Superior temporal gyrus (tissue), 1 donor: ENCODE results near the gene WDR27.
"Not testable (repeated sequence)": the region's sequence is repeated elsewhere in the genome, so short reads cannot be mapped to it uniquely, and the experiment has no call there.

Experiments
- DNase-seq: peaks from one replicate; pipeline ENCODE4 v3.0.0-alpha.2; 2016; ENCODE audit errors: extremely low spot score

WDR27 gene

GRCh38 chr6:169521825-169522224 lies 180.0 kb downstream of the WDR27 start:
- no peak for DNase-seq

GRCh38 chr6:169520104-169520503 lies 181.7 kb downstream of the WDR27 start:
- no peak for DNase-seq

DNA sequence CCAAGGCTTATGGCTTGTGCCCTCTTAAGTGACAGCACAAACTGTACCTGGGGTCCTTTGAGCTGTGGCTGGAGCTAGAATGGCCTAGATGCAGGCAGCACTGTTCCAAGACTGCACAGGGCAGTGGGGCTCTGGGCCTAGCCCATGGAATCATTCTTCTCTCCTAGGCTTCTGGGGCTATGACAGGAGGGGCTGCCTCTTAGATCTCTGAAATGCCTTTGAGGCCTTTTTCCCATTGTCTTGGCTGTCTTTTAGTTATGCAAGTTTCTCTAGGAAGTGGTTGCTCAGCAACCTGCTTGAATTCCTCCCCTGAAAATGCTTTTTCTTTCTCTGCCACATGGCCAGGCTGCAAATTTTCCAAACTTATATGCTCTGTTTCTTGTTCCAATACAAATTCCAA lies 183.4 kb downstream of the WDR27 start:
- no peak for DNase-seq

DNA sequence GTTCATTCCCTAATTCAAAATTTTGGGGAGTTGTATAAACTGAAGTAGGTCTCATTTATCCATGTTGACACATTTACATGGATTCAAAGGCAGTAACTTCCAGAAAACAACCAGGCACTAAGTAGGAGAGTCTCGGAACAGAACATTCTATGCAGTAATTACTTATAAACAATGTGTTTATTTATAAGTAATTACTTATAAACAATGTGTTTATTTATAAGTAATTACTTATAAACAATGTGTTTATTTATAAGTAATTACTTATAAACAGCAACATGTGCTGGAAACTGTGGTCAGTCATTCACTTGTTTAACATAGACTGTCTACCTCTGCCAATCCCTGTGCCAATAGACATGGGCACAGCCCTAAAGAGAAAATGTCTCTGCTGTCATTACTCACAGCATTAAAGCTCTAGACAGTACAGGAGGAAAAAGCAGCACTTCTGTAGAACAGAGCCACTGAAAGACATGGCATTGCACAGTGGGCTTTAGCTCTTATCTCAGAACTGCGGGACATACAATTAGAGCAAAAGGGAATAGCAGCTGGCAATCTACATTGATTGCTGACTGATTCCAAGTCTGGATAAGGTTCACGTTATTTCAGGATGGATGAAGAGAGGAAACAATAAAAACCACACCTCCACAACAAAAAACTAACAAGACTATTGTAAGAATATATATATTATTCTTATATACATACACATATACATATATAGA lies 188.2 kb downstream of the WDR27 start:
- no peak for DNase-seq

DNA sequence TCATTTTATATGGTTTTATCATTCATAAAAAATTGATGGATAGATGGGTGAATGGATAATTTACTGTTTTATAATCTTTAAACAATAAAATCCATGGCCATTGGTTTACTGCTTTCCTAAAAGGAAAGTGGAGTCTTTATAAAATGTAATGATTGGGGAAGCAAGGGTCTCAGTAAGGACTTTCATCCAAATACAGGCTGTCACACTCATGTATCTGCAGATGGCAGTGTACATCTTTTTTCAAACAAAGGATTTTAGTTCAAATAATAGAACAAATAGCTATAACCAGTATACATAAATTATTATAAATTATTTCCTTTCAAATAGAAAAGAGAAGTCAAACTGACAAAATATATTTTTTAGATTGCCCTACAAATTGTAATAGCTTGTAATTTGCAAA lies 190.0 kb downstream of the WDR27 start:
- DNase-seq = not testable (repeated sequence)

DNA sequence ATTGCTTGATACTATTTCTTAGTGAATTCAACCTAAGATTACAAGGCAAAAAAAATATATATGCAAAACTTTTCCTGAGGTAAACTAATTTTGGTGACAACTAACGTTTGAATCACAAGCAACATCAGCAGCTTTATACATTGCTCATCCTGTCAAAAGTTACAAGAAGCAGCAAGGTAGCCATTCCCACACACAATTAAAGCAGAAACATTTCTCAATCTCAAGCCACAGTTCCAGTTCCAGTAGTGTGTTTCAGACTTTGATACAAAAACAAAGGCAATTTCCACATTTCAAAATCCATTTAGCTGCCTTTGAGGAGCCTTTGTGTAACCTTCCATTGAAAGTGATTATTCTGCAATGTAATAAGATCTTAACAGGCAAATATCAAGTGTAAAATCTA lies 191.0 kb downstream of the WDR27 start:
- DNase-seq = no peak

GRCh38 chr6:169508452-169508851 lies 193.4 kb downstream of the WDR27 start:
- no peak for DNase-seq

DNA sequence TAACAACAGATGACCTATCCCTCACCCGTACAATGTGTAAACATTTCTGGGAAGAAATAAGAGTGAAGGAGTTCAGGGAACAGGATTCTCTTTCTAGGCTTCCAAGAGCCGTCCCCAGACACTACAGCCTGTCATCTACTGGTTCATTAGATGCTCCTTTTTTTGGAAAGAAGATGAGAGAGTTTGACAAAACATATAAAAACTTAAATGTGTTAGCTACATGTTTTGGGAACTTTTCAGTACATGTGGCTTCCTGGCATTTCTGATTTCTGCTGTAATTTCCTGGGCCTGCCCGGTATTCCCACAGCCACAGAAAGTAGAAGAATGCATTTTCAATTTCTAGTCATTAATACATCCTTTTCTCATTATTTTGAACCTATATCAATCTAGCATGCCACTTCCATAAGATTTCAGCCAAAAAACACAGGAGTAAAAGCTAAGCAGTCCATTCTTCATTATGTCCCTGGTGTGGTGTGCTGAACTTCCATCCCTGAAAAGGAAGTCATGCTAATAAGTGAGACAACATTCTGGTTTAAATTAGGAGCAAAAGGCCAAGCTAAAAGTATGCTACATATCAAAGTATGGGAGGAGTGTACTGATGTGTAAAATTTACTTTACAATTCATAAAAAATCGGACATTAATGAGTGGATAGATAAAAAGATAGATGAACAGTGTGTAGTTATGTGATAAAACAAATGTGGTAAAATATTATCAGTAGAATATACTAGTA lies 198.2 kb downstream of the WDR27 start:
- DNase-seq = no peak

- DNase-seq = no peak
These were observed 199.4 kb downstream of the WDR27 start for GRCh38 chr6:169502445-169502844.

DNA sequence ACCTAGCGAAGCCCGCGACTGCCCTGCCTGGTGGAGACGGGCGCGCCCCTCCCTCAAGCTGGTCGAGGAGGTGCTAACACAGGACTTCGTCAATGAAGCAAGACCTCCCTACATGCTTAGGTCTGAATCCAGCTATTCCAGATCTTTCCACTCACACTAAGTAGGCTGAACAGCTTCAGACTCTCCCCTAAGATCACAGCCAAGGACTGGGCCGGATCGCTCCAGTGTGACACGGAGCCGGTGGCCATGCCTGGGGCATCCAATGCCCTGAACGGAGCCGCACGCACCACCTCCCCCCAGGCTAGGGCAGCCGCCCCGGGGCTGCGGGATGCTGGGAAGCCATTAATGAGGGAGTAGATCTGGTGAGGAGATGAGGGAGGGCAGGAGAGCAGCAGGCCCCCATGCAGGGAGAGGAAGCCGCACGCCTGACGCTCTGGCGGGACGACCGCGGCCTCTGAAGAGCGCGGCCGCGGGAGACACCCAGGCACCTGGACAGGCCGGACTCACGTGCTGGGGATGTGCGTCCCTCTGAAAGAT lies 200.0 kb downstream of the WDR27 start:
- no peak for DNase-seq

- peak; percentile 27 for DNase-seq
These were observed 200.7 kb downstream of the WDR27 start for GRCh38 chr6:169501128-169501527.

DNA sequence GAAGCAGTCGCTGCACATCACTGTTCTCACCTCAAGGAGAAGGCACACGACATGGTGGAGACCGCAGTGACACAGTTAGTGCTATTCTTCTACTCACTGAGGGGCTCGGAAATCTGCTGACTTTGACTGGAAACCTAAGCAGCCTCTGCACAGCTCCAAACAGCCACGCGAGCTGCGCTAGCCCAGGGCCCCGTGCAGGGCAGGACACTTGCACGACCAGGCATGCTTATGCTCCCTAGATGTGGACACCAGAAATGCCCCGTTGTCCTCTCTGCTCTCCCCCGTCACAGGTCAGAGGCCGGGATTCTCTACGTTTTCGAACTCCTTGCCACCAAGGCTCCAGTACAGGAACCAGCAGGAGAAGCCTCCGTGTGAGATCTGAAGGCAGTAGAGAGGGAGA lies 201.1 kb downstream of the WDR27 start:
- no peak for DNase-seq

- peak; percentile 31 for DNase-seq
These were observed 202.0 kb downstream of the WDR27 start for GRCh38 chr6:169499848-169500247.

- DNase-seq = peak; percentile 38
These were observed 202.8 kb downstream of the WDR27 start for GRCh38 chr6:169498916-169499513.

DNA sequence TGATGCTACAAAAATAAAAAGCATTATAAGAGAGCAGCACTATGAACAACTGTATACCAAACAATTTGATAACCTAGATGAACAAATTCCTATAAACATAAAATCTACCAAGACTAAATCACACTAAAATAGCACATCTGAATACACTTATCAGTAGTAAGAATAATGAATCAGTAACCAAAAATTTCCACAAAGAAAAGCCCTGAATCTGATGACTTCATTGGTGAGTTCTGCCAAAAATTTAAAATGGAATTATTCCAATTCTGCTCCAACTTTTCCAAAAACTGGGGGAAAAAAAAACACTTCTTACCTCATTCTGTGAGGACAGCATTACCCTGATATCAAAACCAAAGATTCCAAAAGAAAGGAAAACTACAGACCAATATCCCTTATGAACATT lies 206.2 kb downstream of the WDR27 start:
- DNase-seq = no peak

GRCh38 chr6:169494038-169494437 lies 207.8 kb downstream of the WDR27 start:
- no peak for DNase-seq

DNA sequence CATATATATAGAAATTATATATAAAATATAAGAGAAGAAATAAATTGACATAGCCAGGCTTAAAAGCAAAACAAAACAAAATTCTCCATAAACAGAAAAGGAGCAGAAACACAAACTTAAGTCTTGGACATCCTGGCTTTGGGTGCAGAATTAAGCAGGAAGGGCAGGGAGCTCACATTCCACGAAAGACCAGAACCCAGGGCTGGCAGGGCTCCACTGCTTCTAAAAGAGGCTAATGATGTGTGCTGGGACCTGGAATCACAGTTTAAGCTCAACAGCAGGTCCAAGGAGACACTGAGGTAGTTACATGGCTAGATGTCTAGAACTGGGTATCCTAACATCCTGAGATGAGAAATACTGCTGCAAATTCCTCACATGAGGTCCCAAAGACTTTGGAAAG lies 210.3 kb downstream of the WDR27 start:
- no peak for DNase-seq

DNA sequence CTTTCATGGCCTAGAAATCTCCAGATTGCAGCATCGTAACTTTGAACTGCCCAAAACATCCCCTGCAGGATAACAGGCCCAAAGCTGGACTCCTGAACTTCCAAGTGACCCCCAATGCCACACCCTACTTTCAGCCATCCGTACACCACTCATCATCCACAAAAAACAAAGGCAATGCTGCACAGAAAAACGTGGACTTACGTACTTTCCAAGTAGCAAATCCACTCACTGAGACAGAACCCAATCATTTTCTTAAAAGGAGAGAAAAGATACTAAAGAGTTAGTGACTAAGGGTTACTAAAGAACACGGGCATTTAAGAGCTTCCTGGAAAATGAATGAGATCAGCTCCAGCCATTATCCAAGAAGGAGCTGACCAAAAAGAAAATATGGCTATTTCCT lies 211.0 kb downstream of the WDR27 start:
- DNase-seq = no peak

GRCh38 chr6:169490246-169490641 lies 211.6 kb downstream of the WDR27 start:
- no peak for DNase-seq

- no peak for DNase-seq
These were observed 212.1 kb downstream of the WDR27 start for GRCh38 chr6:169489563-169490245.

- peak; percentile 54 for DNase-seq
These were observed 214.0 kb downstream of the WDR27 start for GRCh38 chr6:169487579-169488436.
